Neural progenitor cell (in vitro differentiated cells): ENCODE results near the gene BARX1. TPM values are rescaled to one million over a fixed set of nuclear protein-coding genes. Genes with fewer than 3 reads are reported as not detected.

ENCODE experiments used
- DNase-seq: peaks from one replicate; pipeline ENCODE4 v3.0.0-alpha.2; 2016; ENCODE audit warnings: low spot score
- H2AFZ ChIP-seq: fragments of 200-600 bp; sonication (generic); replicated peaks from 2 replicates; pipeline ENCODE4 v1.6.1; 2016; ENCODE audit warnings: antibody characterized with exemption
- H3F3A ChIP-seq: fragments of 200-600 bp; sonication (generic); 2 replicates; pipeline ENCODE4 v1.6.1; 2016; ENCODE audit warnings: antibody characterized with exemption, low read depth
- H3K27ac ChIP-seq: fragments of 200-600 bp; sonication (generic); 2 replicates; pipeline ENCODE4 v1.5.1; 2016; ENCODE audit warnings: mild to moderate bottlenecking
- H3K27me3 ChIP-seq: fragments of 200-600 bp; sonication (generic); 2 replicates; pipeline ENCODE4 v1.6.1; 2016; ENCODE audit warnings: mild to moderate bottlenecking, moderate library complexity
- H3K36me3 ChIP-seq: fragments of 200-600 bp; sonication (generic); 2 replicates; pipeline ENCODE4 v1.5.1; 2016
- H3K4me1 ChIP-seq: fragments of 200-600 bp; sonication (generic); 2 replicates; pipeline ENCODE4 v1.6.1; 2016; ENCODE audit warnings: mixed run types
- H3K4me2 ChIP-seq: fragments of 200-600 bp; sonication (generic); 2 replicates; pipeline ENCODE4 v1.6.1; 2016
- H3K4me3 ChIP-seq: fragments of 200-600 bp; sonication (generic); 2 replicates; pipeline ENCODE4 v1.5.1; 2016
- H3K79me2 ChIP-seq: fragments of 200-600 bp; sonication (generic); 2 replicates; pipeline ENCODE4 v1.6.1; 2016; ENCODE audit warnings: low read depth
- H3K9ac ChIP-seq: fragments of 200-600 bp; sonication (generic); 2 replicates; pipeline ENCODE4 v1.6.1; 2016
- H3K9me3 ChIP-seq: fragments of 200-600 bp; sonication (generic); 2 replicates; pipeline ENCODE4 v1.5.1; 2016; ENCODE audit warnings: low read depth
- H4K20me1 ChIP-seq: fragments of 200-600 bp; sonication (generic); 2 replicates; pipeline ENCODE4 v1.6.1; 2016; ENCODE audit warnings: low read depth
- H3K27ac Mint-ChIP-seq: 3 replicates; pipeline ENCODE4 v1.8.0; 2021; ENCODE audit warnings: mixed read lengths
- H3K27me3 Mint-ChIP-seq: 2 replicates; pipeline ENCODE4 v1.8.0; 2022; ENCODE audit warnings: low read depth, mild to moderate bottlenecking, inconsistent platforms, moderate library complexity, mixed read lengths; ENCODE audit not compliant: insufficient read depth
- H3K36me3 Mint-ChIP-seq: 3 replicates; pipeline ENCODE4 v1.8.0; 2021; ENCODE audit warnings: mixed read lengths
- H3K4me1 Mint-ChIP-seq: 3 replicates; pipeline ENCODE4 v1.8.0; 2021; ENCODE audit warnings: mixed read lengths
- H3K4me3 Mint-ChIP-seq: 3 replicates; pipeline ENCODE4 v1.8.0; 2021; ENCODE audit warnings: mild to moderate bottlenecking, moderate library complexity, mixed read lengths
- H3K9me3 Mint-ChIP-seq: 3 replicates; pipeline ENCODE4 v1.8.0; 2020; ENCODE audit warnings: mixed read lengths
- EZH2 ChIP-seq: fragments of 200-600 bp; sonication (generic); IDR thresholded peaks from 2 replicates; pipeline ENCODE4 v1.6.1; 2017; ENCODE audit warnings: antibody characterized with exemption, mild to moderate bottlenecking, moderate library complexity
- EZH2phosphoT487 ChIP-seq: fragments of 200-600 bp; sonication (generic); IDR thresholded peaks from 2 replicates; pipeline ENCODE4 v1.6.1; 2017; ENCODE audit warnings: antibody characterized with exemption
- total RNA-seq: library from RNA; depleted of rRNA; stranded (reverse); fragments of >200 nt; gene quantifications from 2 replicates; pipeline ENCODE4 v1.2.3, GENCODE V29; 2015; ENCODE audit warnings: low replicate concordance
- TF ChIP-seq, protein P1 (sequence below): fragments of 200-600 bp; sonication (generic); IDR thresholded peaks from 2 replicates; pipeline ENCODE4 v1.5.1; 2017; ENCODE audit warnings: antibody characterized with exemption, mild to moderate bottlenecking

BARX1 gene
- total RNA-seq, 1 donor from 2014 or later, result 0.17 TPM

DNA sequence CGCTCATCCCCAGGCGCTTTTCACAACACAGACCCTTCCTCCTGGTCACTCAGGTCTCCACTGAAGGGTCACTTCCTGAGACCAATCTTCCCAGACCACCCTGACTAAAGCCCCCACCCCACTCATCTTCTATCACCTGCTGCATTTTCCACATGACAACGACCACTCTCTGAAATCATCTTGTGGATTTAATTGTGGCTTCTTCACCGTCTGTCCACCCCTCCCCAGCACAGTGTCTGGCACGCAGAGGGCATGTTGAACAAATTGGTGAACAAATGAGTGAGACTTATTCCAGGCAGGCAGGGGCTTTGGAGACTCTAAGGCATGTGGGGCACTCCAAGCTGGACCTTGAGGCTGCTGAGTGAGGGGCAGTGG, 8.8 kb downstream of the BARX1 start:
- no peaks in the 10 kb centered on the region for H3K36me3 ChIP-seq
- Mint-ChIP-seq H3K36me3 (no peaks in the 10 kb centered on the region), H3K4me1 (peaks cover 23% of the 10 kb centered on the region), H3K27ac (no peak overlapping the region), H3K27me3 (peaks cover 90% of the 10 kb centered on the region), H3K4me3 (peak overlapping the region; percentile 61), H3K9me3 (peaks cover 15% of the 10 kb centered on the region)
- no peak overlapping the region for H2AFZ ChIP-seq
- peaks cover 75% of the 10 kb centered on the region for H4K20me1 ChIP-seq
- no peak overlapping the region for H3K27ac ChIP-seq
- H3K79me2 ChIP-seq, result no peaks in the 10 kb centered on the region
- no peak overlapping the region for H3K9ac ChIP-seq
- H3K9me3 ChIP-seq, result no peaks in the 10 kb centered on the region
- peaks cover 33% of the 10 kb centered on the region for H3K4me1 ChIP-seq
- H3K4me3 ChIP-seq, result no peak overlapping the region
- peaks cover 27% of the 10 kb centered on the region for H3F3A ChIP-seq
- peak overlapping the region; percentile 72 for H3K4me2 ChIP-seq
- no peak for DNase-seq
- H3K27me3 ChIP-seq, result peaks cover 100% of the 10 kb centered on the region
- TF ChIP-seq EZH2phosphoT487 (peak; percentile 80), EZH2 (peak; percentile 94)
- TF ChIP-seq, protein P1, sequence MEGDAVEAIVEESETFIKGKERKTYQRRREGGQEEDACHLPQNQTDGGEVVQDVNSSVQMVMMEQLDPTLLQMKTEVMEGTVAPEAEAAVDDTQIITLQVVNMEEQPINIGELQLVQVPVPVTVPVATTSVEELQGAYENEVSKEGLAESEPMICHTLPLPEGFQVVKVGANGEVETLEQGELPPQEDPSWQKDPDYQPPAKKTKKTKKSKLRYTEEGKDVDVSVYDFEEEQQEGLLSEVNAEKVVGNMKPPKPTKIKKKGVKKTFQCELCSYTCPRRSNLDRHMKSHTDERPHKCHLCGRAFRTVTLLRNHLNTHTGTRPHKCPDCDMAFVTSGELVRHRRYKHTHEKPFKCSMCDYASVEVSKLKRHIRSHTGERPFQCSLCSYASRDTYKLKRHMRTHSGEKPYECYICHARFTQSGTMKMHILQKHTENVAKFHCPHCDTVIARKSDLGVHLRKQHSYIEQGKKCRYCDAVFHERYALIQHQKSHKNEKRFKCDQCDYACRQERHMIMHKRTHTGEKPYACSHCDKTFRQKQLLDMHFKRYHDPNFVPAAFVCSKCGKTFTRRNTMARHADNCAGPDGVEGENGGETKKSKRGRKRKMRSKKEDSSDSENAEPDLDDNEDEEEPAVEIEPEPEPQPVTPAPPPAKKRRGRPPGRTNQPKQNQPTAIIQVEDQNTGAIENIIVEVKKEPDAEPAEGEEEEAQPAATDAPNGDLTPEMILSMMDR, result no peak

DNA sequence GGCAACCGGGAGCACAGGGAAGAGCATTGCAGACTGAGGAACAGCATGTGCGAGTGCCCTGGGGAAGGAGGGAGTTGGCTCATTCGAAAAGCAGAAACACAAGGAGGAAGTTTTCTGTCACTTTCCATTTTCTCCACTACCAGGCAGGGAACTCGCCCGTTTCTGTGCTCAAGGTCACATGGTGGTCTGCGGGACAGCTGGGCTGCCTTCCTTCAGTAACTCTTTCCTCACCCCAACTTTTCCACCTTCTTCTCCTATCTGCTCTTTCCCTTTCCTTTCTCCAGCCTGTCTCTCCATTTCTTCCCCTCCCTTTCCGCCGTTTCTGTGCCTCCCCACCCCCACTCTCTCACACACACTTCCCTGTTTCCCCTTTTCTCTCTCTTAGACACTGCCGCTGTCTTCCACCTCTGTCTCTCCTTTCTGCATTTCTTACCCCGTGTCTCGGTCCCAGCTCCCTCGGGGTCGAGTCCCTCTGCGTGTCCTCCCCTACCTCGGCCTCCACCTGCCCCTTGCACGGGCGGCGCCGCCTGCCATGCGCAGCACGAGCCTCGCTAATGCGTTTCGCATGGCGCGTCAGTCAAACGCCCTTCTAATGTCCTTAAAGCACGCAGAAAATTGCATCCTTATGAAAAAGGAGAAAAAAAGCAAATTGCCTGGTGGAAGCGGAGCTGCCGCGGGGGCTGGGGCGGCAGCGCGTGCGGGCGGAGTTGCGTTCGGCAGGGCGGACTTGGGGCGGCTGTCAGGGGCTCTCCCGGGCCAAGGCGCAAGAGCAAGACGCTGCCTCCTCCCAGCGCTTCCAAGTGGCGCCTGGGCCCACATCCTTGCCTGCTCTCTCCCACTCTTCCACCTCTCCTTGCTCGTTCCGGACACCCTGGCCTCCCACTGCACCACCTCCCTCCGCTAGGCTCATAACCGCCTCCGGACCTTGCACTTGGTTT, 9.5 kb downstream of the BARX1 start:
- peak overlapping the region; percentile 78 for H3K4me3 Mint-ChIP-seq
- Histone ChIP-seq H3K9me3 (no peaks in the 10 kb centered on the region), H3K4me3 (peak overlapping the region; percentile 30), H3K79me2 (no peaks in the 10 kb centered on the region), H3K27me3 (peaks cover 100% of the 10 kb centered on the region), H3K4me1 (peaks cover 27% of the 10 kb centered on the region), H4K20me1 (peaks cover 69% of the 10 kb centered on the region), H2AFZ (no peak overlapping the region), H3K9ac (no peak overlapping the region), H3K27ac (no peak overlapping the region), H3K36me3 (no peaks in the 10 kb centered on the region), H3F3A (peaks cover 20% of the 10 kb centered on the region), H3K4me2 (peak overlapping the region; percentile 72)
- H3K36me3 Mint-ChIP-seq, result no peaks in the 10 kb centered on the region
- no peak overlapping the region for H3K27ac Mint-ChIP-seq
- H3K27me3 Mint-ChIP-seq, result peaks cover 89% of the 10 kb centered on the region
- TF ChIP-seq EZH2phosphoT487 (peak; percentile 99), EZH2 (peak; percentile 99)
- TF ChIP-seq, protein P1, result no peak
- peaks cover 23% of the 10 kb centered on the region for H3K4me1 Mint-ChIP-seq
- peaks cover 14% of the 10 kb centered on the region for H3K9me3 Mint-ChIP-seq
- DNase-seq, result peak; percentile 44

DNA sequence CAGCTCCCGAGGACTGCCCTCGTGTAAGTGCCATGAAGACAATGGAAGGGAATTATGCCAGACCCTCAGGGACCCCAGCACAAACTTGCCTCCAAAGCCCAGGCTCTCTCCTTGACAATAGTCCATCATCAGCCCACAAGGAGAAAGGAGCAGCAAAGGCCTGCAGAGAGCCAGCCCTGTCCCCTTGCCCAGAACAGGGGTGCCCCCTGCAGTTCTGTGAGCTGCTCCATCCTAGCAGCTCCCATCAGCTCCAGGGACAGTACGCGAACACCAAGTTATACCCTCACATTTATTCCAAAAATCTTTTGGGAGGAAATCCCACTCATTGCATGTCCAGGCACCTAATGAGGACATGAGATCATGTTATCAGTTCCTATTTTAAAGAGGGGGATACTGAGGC, 11.1 kb downstream of the BARX1 start:
- H3F3A ChIP-seq, result peaks cover 8% of the 10 kb centered on the region
- H3K27me3 ChIP-seq, result peaks cover 100% of the 10 kb centered on the region
- peaks cover 82% of the 10 kb centered on the region for H3K27me3 Mint-ChIP-seq
- no peak overlapping the region for H3K4me2 ChIP-seq
- peak overlapping the region; percentile 64 for H3K4me3 Mint-ChIP-seq
- no peak overlapping the region for H3K4me3 ChIP-seq
- no peaks in the 10 kb centered on the region for H3K36me3 ChIP-seq
- no peak overlapping the region for H3K9ac ChIP-seq
- no peaks in the 10 kb centered on the region for H3K9me3 ChIP-seq
- no peak overlapping the region for H2AFZ ChIP-seq
- TF ChIP-seq EZH2phosphoT487, result no peak
- TF ChIP-seq, protein P1, result peak; percentile 36
- H3K9me3 Mint-ChIP-seq, result peaks cover 6% of the 10 kb centered on the region
- H3K27ac Mint-ChIP-seq, result no peak overlapping the region
- DNase-seq, result peak; percentile 42
- peaks cover 20% of the 10 kb centered on the region for H3K4me1 Mint-ChIP-seq
- H3K27ac ChIP-seq, result no peak overlapping the region
- no peaks in the 10 kb centered on the region for H3K79me2 ChIP-seq
- H4K20me1 ChIP-seq, result peaks cover 52% of the 10 kb centered on the region
- peaks cover 23% of the 10 kb centered on the region for H3K4me1 ChIP-seq
- H3K36me3 Mint-ChIP-seq, result no peaks in the 10 kb centered on the region
